NK-92 (cell line): ENCODE measurements around the gene CIC.

Source experiments
- DNase-seq: peaks from one replicate; lab custom pipeline; 2025; ENCODE audit not compliant: unreplicated experiment; lab: John Stamatoyannopoulos, UW

The CIC gene

GRCh38 chr19:42242512-42243409 is 26.3 kb upstream of the CIC start, which contains the start of gene GSK3A:
Gene GSK3A (minus strand): TSS chr19:42242602. CDS start chr19:42242465, 137 bp downstream.
- peak; percentile 91 for DNase-seq

- DNase-seq = no peak
Measured at GRCh38 chr19:42244347-42245220, 24.5 kb upstream of the CIC start.

- no peak for DNase-seq
Measured at GRCh38 chr19:42245231-42245630, 23.8 kb upstream of the CIC start.

- no peak for DNase-seq
Measured at GRCh38 chr19:42246143-42246921, 22.7 kb upstream of the CIC start.

GRCh38 chr19:42246922-42247639 is 22.0 kb upstream of the CIC start:
- no peak for DNase-seq

GRCh38 chr19:42247640-42248199 is 21.3 kb upstream of the CIC start:
- DNase-seq = no peak

- DNase-seq = no peak
Measured at GRCh38 chr19:42248270-42249148, 20.5 kb upstream of the CIC start.

GRCh38 chr19:42249149-42249750 is 19.8 kb upstream of the CIC start:
- no peak for DNase-seq

GRCh38 chr19:42249769-42250168 is 19.3 kb upstream of the CIC start:
- no peak for DNase-seq

- no peak for DNase-seq
Measured at GRCh38 chr19:42250183-42250665, 18.8 kb upstream of the CIC start.

GRCh38 chr19:42250666-42251531 is 18.2 kb upstream of the CIC start:
- no peak for DNase-seq

- DNase-seq = no peak
Measured at GRCh38 chr19:42251572-42252358, 17.3 kb upstream of the CIC start.

- no peak for DNase-seq
Measured at GRCh38 chr19:42252365-42253244, 16.4 kb upstream of the CIC start.

GRCh38 chr19:42253245-42254088 is 15.6 kb upstream of the CIC start:
- no peak for DNase-seq
